SH-SY5Y (cell line): ENCODE measurements around the gene POLR2A.

ENCODE experiments used
- GATA2 ChIP-seq: IDR thresholded peaks from 2 replicates; pipeline ENCODE4 v1.6.1; 2011; ENCODE audit warnings: mild to moderate bottlenecking, low read depth, low read length
- GATA3 ChIP-seq: IDR thresholded peaks from 2 replicates; pipeline ENCODE4 v1.6.1; 2011; ENCODE audit warnings: low read depth, mild to moderate bottlenecking, low read length, moderate library complexity

- TF ChIP-seq GATA2 (no peak), GATA3 (no peak)
Measured at GRCh38 chr17:7468804-7469389, 15.3 kb upstream of the POLR2A start.
